HFFc6 (cell line): ENCODE measurements around the gene ZC3HAV1. TPM values are rescaled to one million over a fixed set of nuclear protein-coding genes. Genes with fewer than 3 reads are reported as not detected.

Experiments used
- DNase-seq: peaks from one replicate; pipeline ENCODE4 v3.0.0-alpha.2; 2018
- H3K27ac Mint-ChIP-seq: 2 replicates; pipeline ENCODE4 v1.8.0; 2020; ENCODE audit warnings: mild to moderate bottlenecking, mixed read lengths
- H3K27me3 Mint-ChIP-seq: 2 replicates; pipeline ENCODE4 v1.8.0; 2021; ENCODE audit warnings: mild to moderate bottlenecking, moderate library complexity, mixed read lengths; ENCODE audit not compliant: insufficient read depth
- H3K36me3 Mint-ChIP-seq: 2 replicates; pipeline ENCODE4 v1.8.0; 2021; ENCODE audit warnings: low read depth, mixed read lengths
- H3K4me1 Mint-ChIP-seq: 2 replicates; pipeline ENCODE4 v1.8.0; 2020; ENCODE audit warnings: low read depth, mixed read lengths
- H3K4me3 Mint-ChIP-seq: 2 replicates; pipeline ENCODE4 v1.8.0; 2020; ENCODE audit warnings: mild to moderate bottlenecking, moderate library complexity, mixed read lengths
- H3K9me3 Mint-ChIP-seq: 2 replicates; pipeline ENCODE4 v1.8.0; 2020; ENCODE audit warnings: mild to moderate bottlenecking, mixed read lengths
- CTCF ChIP-seq: fragments of 200-600 bp; sonication (generic); IDR thresholded peaks from 2 replicates; pipeline ENCODE4 v1.5.0; 2021; ENCODE audit warnings: antibody characterized with exemption, mild to moderate bottlenecking
- total RNA-seq, 6 experiments: library from RNA; stranded (reverse); fragmentation: NEBNext Ultra II Directional; extraction: Animal tissue kit (Norgen Biotek cat#: 25700); gene quantifications; 2 replicates in 1 of 6; 3 replicates in 5 of 6; pipeline ENCODE4 v1.2.3, GENCODE V29; 2021

ZC3HAV1 gene
- total RNA-seq, 6 experiments from 2014 or later = 29.4 to 36.1 (median 33.1) TPM

- H3K4me1 Mint-ChIP-seq = peaks cover under 1% of the 10 kb centered on the region; the same call in 1 of the 2 replicates
- DNase-seq = no peak
- peaks cover 22% of the 10 kb centered on the region for H3K36me3 Mint-ChIP-seq
- H3K4me3 Mint-ChIP-seq = no peak overlapping the region
- H3K9me3 Mint-ChIP-seq = no peaks in the 10 kb centered on the region
- TF ChIP-seq CTCF = no peak
- H3K27ac Mint-ChIP-seq = no peak overlapping the region
- peaks cover 2% of the 10 kb centered on the region; the same call in 1 of the 2 replicates for H3K27me3 Mint-ChIP-seq
Measured at GRCh38 chr7:139066315-139066714, 43.2 kb downstream of the ZC3HAV1 start.

GRCh38 chr7:139065323-139065722 is 44.2 kb downstream of the ZC3HAV1 start:
- Mint-ChIP-seq H3K9me3 (no peaks in the 10 kb centered on the region), H3K27ac (no peak overlapping the region), H3K4me3 (no peak overlapping the region), H3K36me3 (peaks cover 28% of the 10 kb centered on the region), H3K4me1 (peaks cover 7% of the 10 kb centered on the region), H3K27me3 (peaks cover 2% of the 10 kb centered on the region; the same call in 1 of the 2 replicates)
- TF ChIP-seq CTCF = no peak
- no peak for DNase-seq

- Mint-ChIP-seq H3K4me1 (peaks cover 7% of the 10 kb centered on the region), H3K4me3 (no peak overlapping the region), H3K27me3 (peaks cover 2% of the 10 kb centered on the region), H3K36me3 (peaks cover 28% of the 10 kb centered on the region), H3K9me3 (no peaks in the 10 kb centered on the region), H3K27ac (peak overlapping the region; percentile 39; the same call in 1 of the 2 replicates)
- TF ChIP-seq CTCF = no peak
- DNase-seq = no peak
Measured at GRCh38 chr7:139061416-139061815, 48.1 kb downstream of the ZC3HAV1 start.

- Mint-ChIP-seq H3K9me3 (no peaks in the 10 kb centered on the region), H3K27me3 (peaks cover 2% of the 10 kb centered on the region), H3K4me3 (no peak overlapping the region), H3K4me1 (peaks cover 7% of the 10 kb centered on the region), H3K27ac (peak overlapping the region; percentile 39), H3K36me3 (peaks cover 28% of the 10 kb centered on the region)
- peak; percentile 4 for DNase-seq
- TF ChIP-seq CTCF = no peak
Measured at GRCh38 chr7:139060695-139061237, 48.8 kb downstream of the ZC3HAV1 start.

- Mint-ChIP-seq H3K27ac (no peak overlapping the region), H3K9me3 (no peaks in the 10 kb centered on the region), H3K36me3 (peaks cover 27% of the 10 kb centered on the region), H3K4me1 (peaks cover 7% of the 10 kb centered on the region), H3K4me3 (no peak overlapping the region), H3K27me3 (peaks cover 2% of the 10 kb centered on the region)
- no peak for DNase-seq
- TF ChIP-seq CTCF = no peak
Measured at GRCh38 chr7:139059905-139060304, 49.6 kb downstream of the ZC3HAV1 start.
